ENCODE results near the gene ABTB1. TPM values are rescaled to one million over a fixed set of nuclear protein-coding genes. Genes with fewer than 3 reads are reported as not detected.
"Not testable (repeated sequence)": the region's sequence is repeated elsewhere in the genome, so short reads cannot be mapped to it uniquely, and the experiment has no call there.

ABTB1 gene
- total RNA-seq, 1 donor from 2014 or later, result 20.7 TPM

DNA sequence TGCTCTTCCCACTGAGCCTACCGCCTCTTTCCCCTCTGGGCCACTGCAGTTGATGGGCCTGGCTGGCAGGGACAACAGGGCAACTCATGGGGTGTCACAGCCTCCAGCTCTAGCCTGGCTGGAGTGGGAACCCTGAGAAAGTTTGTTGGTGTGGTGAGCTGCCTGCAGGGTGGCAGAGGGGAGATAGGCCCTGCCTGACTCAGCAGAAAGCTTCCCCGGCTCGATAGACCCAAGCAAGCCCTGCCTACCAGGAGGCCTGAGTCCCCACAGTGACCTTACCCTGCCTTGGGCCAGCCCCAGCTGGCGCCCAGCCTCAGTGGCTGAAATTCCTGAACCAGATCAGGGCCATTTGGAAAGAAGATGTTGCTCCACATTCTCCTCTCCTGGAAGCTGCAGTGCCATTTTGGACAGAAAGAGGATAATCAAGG lies 29.4 kb downstream of the ABTB1 start:
- no peak for DNase-seq (ENCODE audit: low spot score)

DNA sequence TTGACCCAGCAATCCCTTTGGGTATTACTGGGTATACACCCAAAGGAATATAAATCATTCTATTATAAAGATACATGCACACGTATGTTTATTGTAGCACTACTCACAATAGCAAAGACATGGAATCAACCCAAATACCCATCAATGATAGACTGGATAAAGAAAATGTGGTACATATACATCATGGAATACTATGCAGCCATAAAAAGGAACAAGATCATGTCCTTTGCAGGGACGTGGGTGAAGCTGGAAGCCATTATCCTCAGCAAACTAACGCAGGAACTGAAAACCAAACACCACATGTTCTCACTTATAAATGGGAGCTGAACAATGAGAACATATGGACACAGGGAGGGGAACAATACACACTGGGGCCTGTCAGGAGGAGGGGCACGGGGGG lies 32.1 kb downstream of the ABTB1 start:
- not testable (repeated sequence) for DNase-seq (ENCODE audit: low spot score)

DNA sequence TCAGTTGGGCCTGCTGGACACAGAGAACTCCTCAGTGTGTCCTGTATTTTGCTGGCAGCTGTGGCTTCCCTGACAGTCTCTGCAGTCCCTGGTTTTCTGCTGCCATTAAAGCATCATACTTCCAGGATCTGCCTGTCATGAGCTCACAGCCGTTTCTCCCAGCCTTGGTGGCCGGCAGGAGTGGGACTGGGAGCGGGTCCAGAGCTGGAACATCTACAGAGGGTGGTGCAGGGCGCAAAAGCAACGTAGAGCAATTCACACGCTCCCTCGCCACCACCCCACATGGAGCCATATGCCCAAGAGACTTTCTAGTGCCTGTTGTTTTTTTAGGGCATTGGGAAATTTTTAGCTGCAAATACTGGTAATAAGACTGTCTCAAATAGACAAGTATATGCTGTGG lies 33.6 kb downstream of the ABTB1 start:
- DNase-seq (ENCODE audit: low spot score), result no peak

DNA sequence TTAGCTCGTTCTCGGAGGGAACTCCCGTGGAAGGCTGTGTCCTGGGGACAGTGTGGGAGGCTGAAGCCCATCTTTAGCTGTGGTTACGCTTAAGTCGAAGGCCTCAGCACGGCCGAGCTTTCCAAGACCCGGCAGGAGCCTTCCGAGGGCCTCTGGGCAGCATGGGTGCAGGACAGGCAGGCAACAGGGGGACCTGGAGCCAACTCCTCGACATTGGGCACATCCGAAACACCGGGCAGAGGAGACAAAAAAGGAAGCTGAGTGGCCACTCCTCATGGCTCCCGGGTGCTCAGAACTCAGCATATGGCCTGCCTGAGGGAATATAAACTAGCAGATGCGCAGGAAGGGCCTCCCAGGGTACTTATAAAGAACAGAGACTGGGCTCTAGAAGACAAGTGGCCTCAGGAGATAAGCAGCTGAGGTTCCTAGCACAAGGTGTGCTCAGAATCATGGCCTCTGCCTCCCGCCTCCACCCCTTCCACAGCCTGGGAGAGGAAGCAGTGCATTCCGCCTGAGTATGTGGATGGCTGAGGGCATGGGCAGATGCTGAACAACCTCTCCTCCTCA lies 34.1 kb downstream of the ABTB1 start:
- DNase-seq (ENCODE audit: low spot score), result no peak

DNA sequence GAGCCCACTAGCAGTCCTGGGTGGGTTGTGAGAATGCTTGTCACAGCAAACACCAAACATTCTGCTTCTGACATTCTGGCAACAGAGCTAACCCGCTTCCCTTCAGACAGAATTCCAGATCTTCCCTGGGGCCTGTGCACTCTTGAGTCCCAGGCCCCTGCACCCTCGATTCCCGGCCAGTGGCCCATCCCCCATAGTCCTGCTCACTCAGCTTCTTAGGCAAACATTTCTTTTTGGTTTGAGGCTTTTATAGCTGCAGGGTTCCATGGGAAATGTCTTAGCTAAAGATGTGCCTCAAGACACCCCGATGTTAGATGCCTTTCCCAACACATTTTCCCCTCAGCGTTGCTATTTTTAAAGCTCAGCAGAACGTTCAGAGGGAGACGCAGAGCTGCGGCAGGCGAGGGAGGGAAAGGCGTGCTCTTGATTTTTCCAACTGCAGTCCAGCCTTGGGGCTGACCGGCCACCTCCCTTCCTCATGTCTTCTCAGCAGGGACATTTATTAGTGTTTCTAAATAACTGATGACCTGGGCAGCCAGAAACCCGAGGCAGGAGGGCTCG lies 35.2 kb downstream of the ABTB1 start:
- DNase-seq (ENCODE audit: low spot score), result no peak

DNA sequence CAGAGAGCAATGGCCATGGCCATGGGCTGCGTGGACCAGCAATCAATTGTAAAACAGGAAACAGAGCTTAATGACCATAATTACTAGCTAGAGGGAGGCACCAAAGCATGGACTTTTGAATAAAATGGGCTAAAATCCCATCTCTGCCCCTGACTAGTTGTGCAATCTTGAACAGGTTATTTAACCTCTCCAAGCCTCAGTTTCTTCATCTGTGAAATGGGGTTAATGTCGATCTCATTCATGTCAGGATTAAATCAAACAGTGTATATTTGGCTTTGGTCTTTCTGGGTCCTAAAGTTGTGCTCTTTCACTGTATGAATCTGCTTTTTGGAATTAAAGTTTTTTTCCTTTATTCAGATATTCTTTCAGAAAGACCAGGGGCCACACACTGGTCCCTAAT lies 36.1 kb downstream of the ABTB1 start:
- no peak for DNase-seq (ENCODE audit: low spot score)

DNA sequence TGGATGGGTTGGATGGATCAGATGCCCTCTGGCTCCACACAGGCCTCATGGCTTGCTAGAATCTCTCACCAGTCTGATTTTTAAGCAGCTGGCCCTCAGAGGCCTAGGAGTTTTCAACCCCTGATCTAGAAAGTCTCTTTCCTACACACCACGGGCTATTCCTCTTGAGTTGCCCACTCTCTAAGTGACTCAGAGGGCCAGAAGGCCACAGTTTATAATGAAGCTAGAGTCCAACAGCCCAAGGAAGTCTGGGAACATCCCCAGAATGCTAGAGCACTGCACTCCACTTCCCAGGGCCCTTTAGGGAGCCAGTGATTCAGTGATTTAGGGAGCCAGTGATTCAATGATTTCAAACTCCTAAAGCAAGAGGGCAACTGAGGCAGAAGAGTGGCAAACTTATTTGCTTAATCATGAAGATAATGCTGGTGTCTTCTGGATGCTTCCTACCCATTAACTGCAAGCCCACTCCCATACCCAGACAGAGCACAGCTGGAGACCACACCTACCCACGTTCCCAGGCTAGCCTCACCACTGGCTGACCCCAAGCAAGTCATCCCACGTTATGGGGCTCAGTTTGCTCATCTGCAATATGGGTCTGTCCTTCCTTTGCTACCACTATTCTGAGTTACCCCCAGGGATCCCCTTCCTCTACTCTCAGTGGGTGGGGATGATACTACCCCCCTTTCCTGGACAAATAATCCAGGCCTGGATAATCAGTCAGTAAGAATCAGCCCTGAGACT lies 36.7 kb downstream of the ABTB1 start:
- DNase-seq (ENCODE audit: low spot score), result no peak

DNA sequence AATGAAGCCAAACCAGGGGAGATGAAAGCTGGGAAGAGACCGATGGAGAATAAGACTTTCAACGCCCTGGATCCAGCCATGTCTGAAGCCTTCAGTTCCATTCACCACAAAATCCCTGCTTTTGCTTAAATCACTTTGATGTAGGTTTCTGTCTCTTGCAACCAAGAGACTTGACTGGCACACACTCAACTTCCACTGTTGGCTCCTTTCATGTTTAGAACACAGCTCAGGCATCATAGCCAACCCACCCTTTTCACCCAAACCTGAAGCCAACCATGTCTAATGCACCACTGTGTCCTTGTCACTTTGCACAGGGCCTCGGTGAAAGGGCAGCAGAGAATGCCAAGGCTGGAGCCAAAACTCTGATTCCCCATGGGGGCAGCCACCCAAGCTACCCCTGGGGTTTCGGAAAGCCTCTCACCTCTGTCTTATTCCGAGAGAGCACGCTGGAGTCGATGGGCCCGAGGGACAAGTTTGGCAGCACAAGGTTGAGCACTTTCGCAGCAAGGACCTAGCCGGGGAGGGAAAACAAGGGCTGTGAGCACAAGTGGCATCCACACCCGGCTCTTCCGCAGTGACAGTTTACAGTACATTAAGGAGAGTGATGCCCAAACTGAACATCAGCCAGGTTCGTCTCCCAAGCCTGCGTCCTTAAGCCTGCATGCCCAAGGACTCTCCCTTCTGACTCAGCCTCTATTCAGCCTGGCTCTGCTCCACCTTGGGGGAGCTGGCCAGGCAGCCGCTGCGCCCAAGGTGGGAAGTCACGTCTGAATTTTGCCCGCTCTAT lies 37.6 kb downstream of the ABTB1 start:
- DNase-seq (ENCODE audit: low spot score), result no peak

DNA sequence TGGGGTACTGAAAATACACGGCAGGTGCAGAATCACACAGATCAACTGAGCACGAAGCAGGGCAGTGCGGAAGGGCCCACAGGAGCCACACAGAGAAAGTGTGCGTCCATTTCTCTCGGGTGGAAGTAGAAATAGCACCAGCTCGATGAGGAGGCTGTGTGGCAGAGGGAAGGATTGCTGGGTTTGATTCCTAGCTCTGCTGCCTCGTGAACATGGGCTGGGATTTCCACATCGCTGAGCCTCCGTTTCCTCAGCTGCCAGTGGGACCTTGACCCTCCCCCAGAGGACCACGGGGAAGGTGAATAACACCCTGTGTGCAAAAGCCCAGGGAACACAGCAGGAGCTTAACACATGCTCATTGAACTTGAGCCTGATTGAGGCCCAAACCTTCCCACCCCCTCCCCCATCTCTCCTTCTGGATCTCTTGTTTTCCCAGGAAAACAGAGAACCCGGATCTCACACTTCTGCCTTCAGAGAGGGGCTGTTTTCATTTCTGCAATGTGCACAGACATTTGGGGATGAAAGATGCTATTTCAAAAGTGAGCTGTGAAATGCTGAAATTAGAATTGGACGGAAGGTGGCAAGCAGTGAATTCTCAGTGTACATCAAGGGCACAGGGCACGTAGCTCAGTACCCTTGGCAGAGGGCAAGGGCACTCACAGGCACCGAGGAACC lies 38.4 kb downstream of the ABTB1 start:
- no peak for DNase-seq (ENCODE audit: low spot score)

DNA sequence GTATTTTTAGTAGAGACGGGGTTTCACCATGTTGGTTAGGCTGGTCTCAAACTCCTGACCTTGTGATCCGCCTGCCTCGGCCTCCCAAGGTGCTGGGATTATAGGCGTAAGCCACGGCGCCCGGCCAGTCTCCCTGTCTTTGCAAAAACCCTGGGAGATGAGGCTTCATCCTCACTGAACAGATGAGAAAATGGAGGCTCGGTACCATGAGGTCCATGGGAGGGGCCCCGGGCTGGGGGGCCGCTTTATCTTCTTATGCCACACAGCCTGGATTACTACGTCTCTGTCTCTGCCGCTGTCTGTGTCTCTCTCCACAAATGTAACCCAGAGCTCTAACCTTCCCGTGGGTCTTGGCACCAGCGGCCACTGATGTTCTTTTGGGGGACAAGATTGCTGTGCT lies 39.1 kb downstream of the ABTB1 start:
- DNase-seq (ENCODE audit: low spot score), result no peak

DNA sequence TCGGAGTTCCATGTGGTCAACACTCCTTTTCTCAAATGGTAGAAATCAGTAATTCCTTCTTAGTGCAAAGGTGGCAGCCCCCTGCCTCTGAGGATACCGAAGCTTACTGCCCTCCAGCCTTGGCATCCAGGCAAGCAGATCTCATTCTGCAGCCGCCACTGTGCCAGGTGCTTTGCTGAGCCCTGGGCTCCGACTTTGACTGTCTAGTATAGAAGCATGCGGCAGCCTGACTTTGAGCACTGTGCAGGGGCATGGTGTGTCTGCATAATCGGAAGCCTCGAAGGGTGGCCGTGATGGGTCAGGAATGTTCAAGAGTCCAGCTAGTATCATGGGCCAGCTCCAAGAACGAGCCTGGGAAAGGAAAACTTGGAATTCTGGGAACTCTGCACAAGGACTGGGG lies 39.7 kb downstream of the ABTB1 start:
- no peak for DNase-seq (ENCODE audit: low spot score)

DNA sequence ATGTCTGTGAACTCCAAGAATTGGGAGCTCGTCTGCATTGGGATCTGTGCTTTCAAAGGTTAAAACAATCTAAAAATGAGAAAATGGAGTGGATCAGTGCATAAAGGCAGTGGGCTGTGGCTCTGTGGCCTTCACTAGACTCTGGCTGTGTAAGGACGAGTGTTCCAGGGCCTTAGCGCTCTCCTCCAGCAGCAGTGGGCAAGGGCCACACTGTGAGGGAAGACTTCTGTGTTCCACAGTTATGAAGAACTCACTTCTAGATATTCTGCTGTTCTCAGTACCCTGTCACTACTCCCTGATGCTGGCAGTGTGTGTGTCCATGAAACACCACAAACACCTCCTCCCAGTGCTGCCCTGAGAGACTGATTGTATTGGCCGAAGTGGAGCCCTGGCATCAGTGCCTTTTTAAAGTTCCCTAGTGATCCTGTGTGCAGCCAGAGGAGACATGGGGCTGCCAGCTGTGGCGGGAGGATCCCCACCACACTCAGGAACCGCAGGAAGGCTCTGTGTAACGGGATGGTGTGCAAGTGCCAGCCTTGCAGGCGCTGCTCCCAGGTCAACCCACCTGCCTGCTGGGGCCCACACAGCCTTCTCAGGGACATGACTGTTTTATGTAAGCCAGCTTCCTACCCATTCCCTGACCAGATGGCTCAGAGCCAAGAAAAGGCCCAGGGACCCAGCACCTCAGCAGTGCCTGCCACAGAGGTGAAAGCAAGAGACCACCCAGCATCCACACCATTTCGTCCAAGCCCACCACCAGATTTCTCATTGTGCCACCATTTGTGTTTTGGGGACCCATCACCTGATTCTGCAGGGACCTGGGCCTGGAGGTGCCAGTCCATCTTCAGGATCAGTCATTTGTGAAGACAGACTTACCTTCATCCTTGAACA lies 40.4 kb downstream of the ABTB1 start:
- no peak for DNase-seq (ENCODE audit: low spot score)

DNA sequence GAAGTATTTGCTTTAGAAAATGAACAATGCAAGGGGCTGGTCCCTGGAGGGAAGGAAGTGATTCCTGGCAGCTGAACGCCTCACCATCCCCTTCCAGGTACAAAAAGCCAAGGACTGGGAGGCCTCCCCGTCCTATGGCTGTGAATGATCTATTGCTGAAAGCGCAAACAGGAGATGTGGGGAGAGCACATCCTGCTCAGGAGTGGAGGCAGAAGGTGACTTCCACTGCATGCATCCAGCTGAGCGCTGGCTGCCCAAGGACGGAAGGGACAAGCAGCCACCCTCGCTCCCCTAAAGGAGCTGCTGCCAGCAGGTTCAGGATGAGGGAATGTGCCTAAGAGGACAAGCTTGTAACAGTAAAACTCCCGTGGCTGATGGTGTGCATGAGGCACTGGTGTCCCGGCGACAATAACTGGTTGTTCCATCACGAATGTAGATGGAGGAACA lies 41.4 kb downstream of the ABTB1 start:
- DNase-seq (ENCODE audit: low spot score), result no peak

DNA sequence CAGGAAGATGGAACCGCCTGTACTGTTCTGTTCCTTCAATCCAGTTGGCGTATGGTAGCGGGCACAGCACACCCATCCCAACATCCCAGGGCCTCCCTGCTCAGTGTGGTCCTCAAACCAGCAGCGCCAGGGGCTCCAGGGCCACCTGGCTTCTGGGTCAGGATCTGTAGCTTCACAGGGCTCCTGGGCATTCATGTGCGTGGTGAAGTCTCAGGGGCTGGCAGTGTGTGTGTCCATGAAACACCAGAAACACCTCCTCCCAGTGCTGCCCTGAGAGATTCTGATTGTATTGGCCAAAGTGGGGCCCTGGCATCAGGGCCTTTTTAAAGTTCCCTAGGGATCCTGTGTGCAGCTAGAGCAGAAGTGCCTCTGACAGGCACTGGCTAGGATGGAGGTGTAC lies 42.1 kb downstream of the ABTB1 start:
- DNase-seq (ENCODE audit: low spot score), result no peak

DNA sequence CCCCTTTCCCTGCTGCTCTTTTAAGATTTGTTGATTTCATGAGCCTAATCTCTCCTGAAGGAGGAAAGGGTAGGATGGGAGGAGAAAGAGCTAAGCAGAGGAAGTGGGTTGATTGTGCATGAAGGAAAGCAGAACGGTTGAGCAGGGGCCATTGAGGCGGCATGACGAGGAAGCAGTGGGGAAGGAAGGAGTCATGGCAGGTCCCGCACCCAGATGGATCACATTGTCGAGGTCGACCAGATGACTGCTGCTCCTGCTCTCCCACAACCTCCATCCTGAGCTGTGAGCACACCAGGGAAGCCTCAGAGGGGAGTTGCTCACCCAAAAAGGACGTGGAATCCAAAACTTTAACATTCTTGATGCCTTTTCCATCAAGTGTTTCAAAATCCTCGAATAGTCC lies 42.8 kb downstream of the ABTB1 start:
- DNase-seq (ENCODE audit: low spot score), result no peak

DNA sequence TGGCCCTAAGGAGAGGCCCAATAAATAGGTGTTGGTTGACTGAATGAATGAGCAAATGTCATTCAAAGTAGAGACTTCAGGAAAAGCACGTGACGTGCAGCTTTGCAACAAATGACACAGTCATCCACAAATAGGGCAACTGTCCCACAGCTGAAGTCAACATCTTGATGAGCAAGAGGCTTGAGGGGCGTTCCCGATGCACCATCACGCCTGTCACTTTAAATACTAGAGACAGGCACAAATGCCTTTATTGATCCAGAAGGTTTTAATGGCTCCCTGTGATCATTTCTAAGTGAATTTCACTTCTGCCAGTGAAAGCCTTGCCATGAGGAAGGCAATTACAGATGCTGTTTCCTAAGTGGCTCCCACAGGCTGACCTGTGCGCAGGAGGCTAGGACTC lies 43.6 kb downstream of the ABTB1 start:
- no peak for DNase-seq (ENCODE audit: low spot score)

DNA sequence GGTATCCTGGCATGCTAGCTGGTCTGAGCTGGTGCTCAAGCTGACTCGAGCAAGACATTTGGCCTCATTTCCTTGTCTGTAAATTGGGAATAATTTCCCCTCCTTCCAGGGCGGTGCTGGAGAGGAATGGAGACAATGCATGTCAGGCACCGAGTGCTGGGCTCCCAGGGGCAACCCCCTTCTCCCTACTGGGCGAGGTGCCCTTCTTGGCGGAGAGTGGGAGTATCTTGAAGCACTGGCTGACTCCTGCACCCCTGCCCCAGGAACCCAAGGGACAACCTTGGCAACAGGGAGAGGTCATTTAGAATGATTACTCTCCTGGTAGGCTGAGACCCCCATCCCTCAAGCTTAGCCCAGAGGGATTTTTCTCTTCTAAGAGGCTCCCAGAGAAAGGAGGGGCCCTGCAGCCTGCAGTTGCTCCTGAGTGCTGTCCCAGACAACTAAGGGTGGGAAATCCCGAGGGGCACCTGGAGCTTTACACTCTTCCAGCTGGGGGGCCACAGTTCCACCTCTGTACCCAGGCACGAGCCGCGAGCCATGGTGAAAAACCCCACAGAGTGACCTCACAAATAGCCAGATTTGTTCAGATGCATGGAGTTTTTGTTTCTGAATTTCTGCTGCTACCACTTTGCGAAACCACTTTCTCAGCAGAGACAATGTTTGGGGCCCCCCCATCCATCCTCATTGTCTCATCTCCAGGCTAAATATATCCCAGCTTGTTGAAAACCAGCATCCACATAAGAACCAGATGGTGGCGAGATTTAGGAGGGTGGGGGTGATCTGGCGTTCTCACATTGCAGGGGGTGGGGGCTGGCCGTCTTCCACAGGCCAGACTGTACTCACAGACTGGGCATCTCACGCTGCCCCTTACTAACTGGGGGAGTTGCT lies 44.8 kb downstream of the ABTB1 start:
- no peak for DNase-seq (ENCODE audit: low spot score)

DNA sequence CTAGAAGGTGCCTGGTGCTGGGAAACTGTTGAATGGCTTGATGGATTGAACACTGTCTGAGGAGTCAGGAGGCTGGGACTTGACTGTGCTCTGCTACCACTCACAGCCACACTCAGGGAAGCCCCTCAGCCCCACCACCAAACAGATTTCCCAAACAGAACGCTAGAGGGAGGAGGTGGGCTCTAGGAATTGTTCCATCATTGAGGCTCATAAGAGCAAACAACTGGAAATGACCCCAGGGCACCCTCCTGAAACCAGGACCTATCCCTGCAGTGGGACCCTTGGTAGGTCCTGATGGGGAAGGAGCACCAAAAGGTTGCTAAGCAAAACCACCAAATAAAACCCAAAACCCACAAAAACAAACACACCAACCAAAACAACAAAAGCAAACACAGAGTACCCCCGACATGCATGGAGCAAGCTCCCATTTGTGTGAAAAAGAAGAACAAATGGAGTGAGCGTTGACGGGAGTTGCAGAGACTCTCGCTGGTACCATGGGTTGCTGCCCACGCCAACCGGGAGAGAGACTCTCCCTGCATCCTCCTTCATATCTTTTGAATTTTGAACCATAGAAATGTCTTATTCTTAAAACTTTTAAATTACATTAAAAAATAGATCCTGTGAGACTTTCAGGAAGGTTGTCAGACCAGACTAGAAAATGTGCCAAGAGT lies 45.6 kb downstream of the ABTB1 start:
- DNase-seq (ENCODE audit: low spot score), result no peak

DNA sequence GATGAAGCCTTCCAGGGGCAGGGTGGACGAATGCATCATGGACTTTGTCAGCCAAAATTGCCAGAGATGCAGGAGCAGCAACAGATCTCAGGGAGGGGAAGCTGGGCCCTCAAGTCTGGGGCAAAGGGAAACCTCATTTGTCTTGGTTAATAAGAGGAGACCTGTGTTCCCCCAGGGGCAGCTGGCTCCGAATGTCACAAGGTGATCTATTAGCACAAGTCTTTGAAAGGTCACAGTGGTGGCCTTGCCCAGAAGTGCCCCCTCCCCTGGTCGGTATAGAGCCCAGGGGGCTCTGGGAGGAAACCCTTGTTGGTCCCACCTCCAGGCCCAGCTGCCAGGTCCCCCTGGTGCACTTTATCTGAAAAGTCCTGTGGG lies 46.2 kb downstream of the ABTB1 start:
- DNase-seq (ENCODE audit: low spot score), result no peak

DNA sequence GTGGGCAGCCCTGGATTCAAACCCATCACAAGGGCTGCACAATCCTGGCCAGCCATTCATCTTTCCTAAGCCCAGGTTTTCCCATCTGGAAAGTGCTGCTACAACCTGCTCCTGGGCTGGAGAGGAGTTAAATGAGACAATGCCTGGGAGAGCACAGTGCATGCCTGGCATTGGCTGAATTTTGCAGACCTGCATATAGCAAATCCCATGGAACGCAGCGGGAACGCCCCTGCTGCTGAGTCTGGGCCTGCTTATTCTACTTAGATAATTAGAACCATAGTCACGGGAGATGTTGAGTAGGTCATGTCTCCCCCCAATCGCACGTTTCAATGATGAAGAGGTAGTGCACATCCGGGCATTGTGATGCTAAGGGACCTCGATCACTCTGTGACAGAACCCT lies 46.6 kb downstream of the ABTB1 start:
- no peak for DNase-seq (ENCODE audit: low spot score)

Data from ureter (tissue), 1 donor.